Measurements from ENCODE around the gene MYO1A. TPM values are rescaled to one million over a fixed set of nuclear protein-coding genes. Genes with fewer than 3 reads are reported as not detected.

Gene MYO1A
- total RNA-seq, 1 experiment from 2014 or later: not detected

- DNase-seq: no peak
- 0 out of 2 replicates have a peak, but pooled peaks cover 3% of the 10 kb centered on the region for H3K27me3 ChIP-seq
Measured at GRCh38 chr12:57011438-57012424, 38.2 kb downstream of the MYO1A start.

GRCh38 chr12:57010627-57011247 lies 39.2 kb downstream of the MYO1A start:
- DNase-seq: no peak
- Histone ChIP-seq H3K9me3 (no peaks in the 10 kb centered on the region), H3K27me3 (0 out of 2 replicates have a peak, but pooled peaks cover 3% of the 10 kb centered on the region), H3K36me3 (no peaks in the 10 kb centered on the region), H3K4me3 (no peak overlapping the region)

More at GRCh38 chr12:57011438-57012424, 38.2 kb downstream of the MYO1A start:
- Histone ChIP-seq H3K9me3 (no peaks in the 10 kb centered on the region), H3K4me3 (no peak overlapping the region), H3K36me3 (no peaks in the 10 kb centered on the region)

GRCh38 chr12:57009949-57010626 lies 39.8 kb downstream of the MYO1A start:
- Histone ChIP-seq H3K9me3 (no peaks in the 10 kb centered on the region), H3K4me3 (no peak overlapping the region), H3K27me3 (0 out of 2 replicates have a peak, but pooled peaks cover 3% of the 10 kb centered on the region), H3K36me3 (no peaks in the 10 kb centered on the region)
- no peak for DNase-seq

GRCh38 chr12:57008178-57008577 lies 41.8 kb downstream of the MYO1A start:
- peaks cover 16% of the 10 kb centered on the region for H3K36me3 ChIP-seq
- H3K27me3 ChIP-seq: no peaks in the 10 kb centered on the region
- no peak overlapping the region for H3K4me3 ChIP-seq

GRCh38 chr12:57006809-57007475 lies 43.0 kb downstream of the MYO1A start:
- Histone ChIP-seq H3K27me3 (no peaks in the 10 kb centered on the region), H3K36me3 (peaks cover 28% of the 10 kb centered on the region), H3K4me3 (peak overlapping the region; percentile 37), H3K9me3 (no peaks in the 10 kb centered on the region)
- no peak for DNase-seq

More at GRCh38 chr12:57008178-57008577, 41.8 kb downstream of the MYO1A start:
- DNase-seq: no peak
- no peaks in the 10 kb centered on the region for H3K9me3 ChIP-seq

GRCh38 chr12:57005980-57006808 lies 43.7 kb downstream of the MYO1A start, which contains the start of gene ZBTB39:
Gene ZBTB39 (minus strand): TSS chr12:57006546. CDS start chr12:57004917, 1,629 bp downstream.
- Histone ChIP-seq H3K4me3 (peak within 1 kb of the TSS; percentile 77), H3K27me3 (no peaks in the 10 kb centered on the region), H3K36me3 (peaks cover 35% of the 10 kb centered on the region), H3K9me3 (no peaks in the 10 kb centered on the region)
- peak; percentile 69 for DNase-seq

GRCh38 chr12:57004651-57005050 lies 45.3 kb downstream of the MYO1A start:
- no peak overlapping the region for H3K4me3 ChIP-seq
- DNase-seq: no peak
- H3K27me3 ChIP-seq: no peaks in the 10 kb centered on the region
- no peaks in the 10 kb centered on the region for H3K9me3 ChIP-seq
- peaks cover 51% of the 10 kb centered on the region for H3K36me3 ChIP-seq

- DNase-seq: no peak
- peaks cover 58% of the 10 kb centered on the region for H3K36me3 ChIP-seq
- no peak overlapping the region for H3K4me3 ChIP-seq
- H3K27me3 ChIP-seq: no peaks in the 10 kb centered on the region
- no peaks in the 10 kb centered on the region for H3K9me3 ChIP-seq
Measured at GRCh38 chr12:57003395-57003794, 46.5 kb downstream of the MYO1A start.

GRCh38 chr12:57001448-57001906 lies 48.5 kb downstream of the MYO1A start:
- Histone ChIP-seq H3K9me3 (no peaks in the 10 kb centered on the region), H3K27me3 (no peaks in the 10 kb centered on the region), H3K36me3 (peaks cover 62% of the 10 kb centered on the region), H3K4me3 (no peak overlapping the region)
- peak; percentile 43 for DNase-seq

GRCh38 chr12:57000393-57000792 lies 49.5 kb downstream of the MYO1A start:
- Histone ChIP-seq H3K9me3 (no peaks in the 10 kb centered on the region), H3K4me3 (no peak overlapping the region), H3K36me3 (peaks cover 62% of the 10 kb centered on the region), H3K27me3 (no peaks in the 10 kb centered on the region)
- no peak for DNase-seq

- Histone ChIP-seq H3K36me3 (peaks cover 59% of the 10 kb centered on the region), H3K4me3 (no peak overlapping the region), H3K9me3 (no peaks in the 10 kb centered on the region), H3K27me3 (no peaks in the 10 kb centered on the region)
- peak; percentile 44 for DNase-seq
Measured at GRCh38 chr12:56999456-56999855, 50.5 kb downstream of the MYO1A start.

GRCh38 chr12:56998981-56999380 lies 50.9 kb downstream of the MYO1A start:
- DNase-seq: no peak
- H3K9me3 ChIP-seq: no peaks in the 10 kb centered on the region
- H3K27me3 ChIP-seq: no peaks in the 10 kb centered on the region
- H3K4me3 ChIP-seq: no peak overlapping the region
- H3K36me3 ChIP-seq: peaks cover 54% of the 10 kb centered on the region

GRCh38 chr12:56998316-56998715 lies 51.6 kb downstream of the MYO1A start:
- no peak for DNase-seq
- H3K4me3 ChIP-seq: no peak overlapping the region
- H3K9me3 ChIP-seq: no peaks in the 10 kb centered on the region
- peaks cover 47% of the 10 kb centered on the region for H3K36me3 ChIP-seq
- no peaks in the 10 kb centered on the region for H3K27me3 ChIP-seq

- H3K27me3 ChIP-seq: no peaks in the 10 kb centered on the region
- H3K4me3 ChIP-seq: no peak overlapping the region
- DNase-seq: no peak
- H3K9me3 ChIP-seq: no peaks in the 10 kb centered on the region
- H3K36me3 ChIP-seq: peaks cover 34% of the 10 kb centered on the region
Measured at GRCh38 chr12:56996793-56997545, 53.0 kb downstream of the MYO1A start.
